HG03103 (cell line): ENCODE results near the gene LMO3.
"Not testable (repeated sequence)": the region's sequence is repeated elsewhere in the genome, so short reads cannot be mapped to it uniquely, and the experiment has no call there.

Experiments used
- ATAC-seq: cut with Tn5 transposase; IDR thresholded peaks from one replicate; pipeline ENCODE4 v1.9.1; 2021; ENCODE audit warnings: low read depth; ENCODE audit not compliant: unreplicated experiment

The LMO3 gene

GRCh38 chr12:16553457-16553856, 52.5 kb downstream of the LMO3 start:
- ATAC-seq, result no peak

- ATAC-seq, result no peak
Measured at GRCh38 chr12:16552301-16552700, 53.7 kb downstream of the LMO3 start.

- no peak for ATAC-seq
Measured at GRCh38 chr12:16545836-16546235, 60.1 kb downstream of the LMO3 start.

- no peak for ATAC-seq
Measured at GRCh38 chr12:16542586-16542985, 63.4 kb downstream of the LMO3 start.

- not testable (repeated sequence) for ATAC-seq
Measured at GRCh38 chr12:16537652-16538051, 68.3 kb downstream of the LMO3 start.

GRCh38 chr12:16531621-16532020, 74.3 kb downstream of the LMO3 start:
- ATAC-seq, result no peak

DNA sequence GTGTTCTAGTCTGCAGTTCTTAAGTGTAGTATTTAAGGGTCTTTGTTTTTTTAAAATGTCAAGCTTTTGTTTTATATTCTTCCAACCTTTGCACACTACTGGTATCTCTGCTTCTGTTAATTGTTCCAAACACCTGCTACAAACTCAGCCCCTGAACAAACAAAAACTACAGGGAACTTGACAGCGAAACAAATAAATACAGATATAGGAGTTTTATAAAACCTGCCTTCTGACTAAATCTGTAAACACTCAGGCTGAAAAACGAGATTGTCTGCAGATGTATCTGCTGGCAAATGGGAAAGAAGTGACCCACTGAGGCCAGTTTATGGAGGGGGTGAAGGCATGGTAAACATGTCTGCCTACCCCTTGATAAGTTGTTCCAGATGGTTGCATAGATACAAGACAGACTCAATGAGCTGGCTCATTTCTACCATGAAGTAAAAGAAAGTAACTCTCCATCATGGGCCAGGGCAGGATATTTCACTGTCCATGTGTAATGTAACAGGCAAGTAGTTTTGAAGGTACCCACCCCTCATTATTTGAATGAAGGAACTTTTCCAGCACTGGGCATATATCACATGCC, 75.6 kb downstream of the LMO3 start:
- ATAC-seq, result no peak

DNA sequence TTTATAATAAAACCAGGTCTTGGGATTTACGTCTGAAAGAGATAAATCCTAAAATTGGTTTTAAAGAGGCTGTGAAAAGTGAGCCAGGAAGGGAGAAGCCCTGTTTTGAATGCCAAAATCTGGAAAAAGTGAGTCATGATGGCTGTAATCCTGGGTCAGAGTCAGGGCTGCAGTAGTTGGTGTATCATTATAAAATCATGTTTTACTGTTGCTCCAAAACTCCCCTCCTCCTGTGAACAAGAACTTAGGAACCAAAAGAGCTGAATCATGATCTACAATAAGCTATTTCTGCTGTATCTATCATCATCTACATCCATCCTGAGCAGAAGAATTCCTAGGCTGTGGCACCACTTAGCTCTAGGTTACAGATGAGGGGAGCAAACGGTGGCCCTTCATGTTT, 79.3 kb downstream of the LMO3 start:
- ATAC-seq, result no peak

GRCh38 chr12:16524378-16524777, 81.6 kb downstream of the LMO3 start:
- no peak for ATAC-seq

- no peak for ATAC-seq
Measured at GRCh38 chr12:16523951-16524331, 82.0 kb downstream of the LMO3 start.

DNA sequence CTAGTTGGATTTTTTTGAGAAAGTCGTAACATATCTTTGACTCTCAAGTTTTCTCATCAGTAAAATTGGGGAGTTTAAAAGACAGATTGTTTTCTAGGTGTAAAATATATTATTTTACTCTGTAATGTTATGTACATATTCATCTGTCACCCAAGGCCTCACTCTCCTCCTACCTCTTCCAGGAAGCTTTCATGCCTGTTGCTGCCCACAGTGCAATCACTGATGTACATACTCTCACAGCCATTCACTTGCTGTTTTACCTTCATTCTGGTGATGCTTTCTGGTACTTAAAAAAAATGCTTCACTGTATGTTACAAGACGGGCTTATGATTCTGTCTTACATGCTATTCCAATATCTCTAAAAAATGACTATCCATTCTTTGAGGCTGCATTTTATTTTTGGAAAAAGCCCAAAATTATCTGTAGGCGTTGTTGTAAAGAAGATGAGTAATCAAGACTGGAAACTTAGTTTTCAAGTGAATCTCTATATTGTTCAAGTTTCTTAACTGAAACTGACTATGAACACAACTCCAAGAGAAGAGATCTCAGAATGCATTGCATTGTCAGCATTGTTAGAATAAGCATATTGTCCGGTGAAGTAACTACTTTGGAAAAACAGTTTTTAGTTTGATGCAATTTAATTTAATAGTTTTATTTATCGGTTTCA, 82.5 kb downstream of the LMO3 start:
- ATAC-seq, result no peak

GRCh38 chr12:16520328-16520727, 85.6 kb downstream of the LMO3 start:
- no peak for ATAC-seq

- ATAC-seq, result no peak
Measured at GRCh38 chr12:16515666-16516065, 90.3 kb downstream of the LMO3 start.

DNA sequence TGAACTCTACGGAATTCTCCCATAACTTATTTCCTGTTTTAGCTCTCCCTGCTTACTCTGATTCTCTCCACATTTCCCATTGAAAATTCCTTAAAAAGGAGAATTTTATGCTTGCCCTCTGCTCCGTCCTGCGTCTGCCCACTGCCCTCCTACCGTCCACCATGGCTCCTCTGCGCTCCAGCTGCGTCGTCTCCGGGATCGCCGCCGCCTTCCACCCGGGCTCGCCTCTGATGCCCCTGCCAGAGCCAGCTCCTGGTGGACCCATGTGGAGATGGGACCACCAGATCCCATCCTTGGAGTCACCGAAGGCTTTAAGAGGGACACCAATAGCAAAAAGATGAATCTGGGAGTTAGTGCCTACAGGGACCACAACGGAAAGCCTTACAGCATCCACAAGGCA, 92.7 kb downstream of the LMO3 start:
- ATAC-seq, result no peak

DNA sequence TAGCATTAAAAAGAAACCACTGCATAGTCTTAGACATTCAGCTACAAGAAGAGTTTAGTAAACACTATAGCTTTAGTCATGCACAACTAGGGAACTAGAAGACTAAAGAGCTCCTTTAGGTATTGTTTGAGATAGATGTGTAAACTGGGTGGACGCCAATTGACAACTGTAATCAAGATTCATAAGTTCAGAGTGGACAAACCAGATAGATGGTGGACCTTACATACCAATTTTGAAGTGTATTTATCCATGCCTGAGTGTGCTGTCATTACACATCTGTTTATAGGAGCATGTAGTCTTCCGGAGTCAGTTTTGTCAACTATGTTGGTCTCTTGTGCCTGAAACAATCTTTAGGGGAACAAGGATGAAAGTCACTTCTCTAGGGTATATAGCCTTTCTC, 96.6 kb downstream of the LMO3 start:
- ATAC-seq, result no peak

- ATAC-seq, result no peak
Measured at GRCh38 chr12:16506394-16506793, 99.6 kb downstream of the LMO3 start.

GRCh38 chr12:16504200-16504599, 101.8 kb downstream of the LMO3 start:
- no peak for ATAC-seq

DNA sequence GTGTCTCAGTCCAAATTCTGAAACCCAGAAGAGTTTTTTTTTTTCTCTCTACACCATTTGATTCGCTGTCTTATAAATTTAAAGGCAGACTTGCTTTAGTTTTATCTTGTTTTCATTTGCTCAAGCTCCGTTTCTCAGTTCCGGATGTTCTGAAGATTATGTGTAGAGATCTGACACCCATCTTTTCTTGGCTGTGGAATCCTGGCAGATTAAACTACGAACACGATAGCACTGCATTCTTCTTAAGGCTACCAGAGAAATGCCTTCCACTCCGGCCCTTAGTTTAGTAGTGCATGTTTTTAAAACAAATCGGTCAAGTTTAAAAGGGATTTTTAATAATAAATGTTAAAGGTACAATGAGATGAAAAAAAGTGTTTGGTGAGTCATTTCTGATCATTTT, 106.4 kb downstream of the LMO3 start:
- ATAC-seq, result no peak
